K562 (cell line): ENCODE measurements around the gene LEO1. TPM values are rescaled to one million over a fixed set of nuclear protein-coding genes. Genes with fewer than 3 reads are reported as not detected.
A peak's percentile ranks its signal among the peaks of the same experiment; 100 is the strongest.

ENCODE experiments used
- ARNT ChIP-seq, 2 experiments: fragments of 450-650 bp; IDR thresholded peaks; 2 replicates each; pipeline ENCODE4 v1.6.1; 2016; ENCODE audit warnings: mild to moderate bottlenecking in 1 of 2
- ELF4 ChIP-seq: fragments of 450-650 bp; formaldehyde crosslinking; IDR thresholded peaks from 2 replicates; pipeline ENCODE4 v1.4.0; 2022; ENCODE audit warnings: missing genetic modification characterization
- EP400 ChIP-seq: fragments of 450-650 bp; IDR thresholded peaks from 2 replicates; pipeline ENCODE4 v1.6.1; 2017; ENCODE audit warnings: antibody characterized with exemption, mild to moderate bottlenecking, moderate library complexity
- ETV5 ChIP-seq: sonication (generic); formaldehyde crosslinking; IDR thresholded peaks from 2 replicates; pipeline ENCODE4 v1.4.0; 2020; ENCODE audit warnings: low read depth, mild to moderate bottlenecking, missing genetic modification reagents
- HIVEP1 ChIP-seq: fragments of 250-450 bp; sonication (Bioruptor Pico); IDR thresholded peaks from 2 replicates; pipeline ENCODE4 v1.4.0; 2020; ENCODE audit warnings: mild to moderate bottlenecking
- L3MBTL2 ChIP-seq: fragments of 450-650 bp; IDR thresholded peaks from 2 replicates; pipeline ENCODE4 v1.6.1; 2016; ENCODE audit warnings: mild to moderate bottlenecking, moderate library complexity
- MXI1 ChIP-seq: IDR thresholded peaks from 2 replicates; pipeline ENCODE4 v1.6.1; 2011; ENCODE audit warnings: low read depth, mild to moderate bottlenecking, improper control_type of control experiment, low read length
- NR4A1 ChIP-seq, 2 experiments: fragments of 250-450 bp in 1 of 2; fragments of 450-650 bp in 1 of 2; sonication (Bioruptor Pico) in 1 of 2; IDR thresholded peaks; 2 replicates each; pipeline versions ENCODE4 v1.4.0 to v1.6.1; 2016 to 2020; ENCODE audit warnings: mild to moderate bottlenecking in 2 of 2, missing compliant biosample characterization in 1 of 2, missing genetic modification characterization in 1 of 2, moderate library complexity in 1 of 2
- PATZ1 ChIP-seq: fragments of 250-450 bp; sonication (Bioruptor Pico); IDR thresholded peaks from 2 replicates; pipeline ENCODE4 v1.5.0; 2020; ENCODE audit warnings: mild to moderate bottlenecking, borderline replicate concordance
- RBM34 ChIP-seq: fragments of 200-400 bp; formaldehyde crosslinking; IDR thresholded peaks from 2 replicates; pipeline ENCODE4 v1.6.1; 2018; ENCODE audit warnings: low read length, borderline replicate concordance; ENCODE audit not compliant: insufficient read depth
- RUNX1 ChIP-seq: sonication (generic); IDR thresholded peaks from 2 replicates; pipeline ENCODE4 v1.6.1; 2016; ENCODE audit warnings: antibody characterized with exemption, low read depth
- TEAD4 ChIP-seq, 2 experiments: sonication (generic) in 1 of 2; formaldehyde crosslinking in 1 of 2; IDR thresholded peaks; 2 replicates each; pipeline versions ENCODE4 v1.6.1 to v1.8.0; 2012 to 2022; ENCODE audit warnings: borderline replicate concordance in 1 of 2, inconsistent platforms in 1 of 2, low read length in 1 of 2, mild to moderate bottlenecking in 1 of 2, missing genetic modification reagents in 1 of 2
- ZEB2 ChIP-seq: fragments of 450-650 bp; IDR thresholded peaks from 2 replicates; pipeline ENCODE4 v1.6.1; 2016
- ZMIZ1 ChIP-seq, 2 experiments: fragments of 150-350 bp in 1 of 2; IDR thresholded peaks; 2 replicates each; pipeline ENCODE4 v1.6.1; 2012 to 2016; ENCODE audit warnings: low read depth in 2 of 2, low read length in 2 of 2, mild to moderate bottlenecking in 1 of 2, moderate library complexity in 1 of 2
- ZNF232 ChIP-seq: sonication (generic); formaldehyde crosslinking; IDR thresholded peaks from 2 replicates; pipeline ENCODE4 v1.8.0; 2022; ENCODE audit warnings: mild to moderate bottlenecking, missing genetic modification reagents
- polyA plus RNA-seq, 8 experiments: library from polyadenylated mRNA; depleted of rRNA in 4 of 8; stranded (reverse) in 5 of 8; unstranded in 3 of 8; fragments of >200 nt; fragmentation: Nextera tagmentation in 2 of 8; fragmentation: Illumina TruSeq in 1 of 8; extraction: Ambion mirVana in 2 of 8; extraction: Trizol in 1 of 8; gene quantifications; 2 replicates each; pipeline versions ENCODE4 v1.2.1 to v1.2.3, GENCODE V29; 2011 to 2014; ENCODE audit warnings: inconsistent platforms in 1 of 8, missing spikeins in 1 of 8
- total RNA-seq, 7 experiments: library from RNA; depleted of rRNA in 6 of 7; stranded (reverse); fragments of >200 nt in 6 of 7; fragmentation: Illumina TruSeq in 2 of 7; extraction: Trizol in 2 of 7; gene quantifications; 2 replicates each; pipeline versions ENCODE4 v1.2.1 to v1.2.3, GENCODE V29; 2011 to 2021; ENCODE audit warnings: low replicate concordance in 1 of 7
- TF ChIP-seq, protein P1 (sequence below): fragments of 250-450 bp; sonication (Bioruptor Pico); IDR thresholded peaks from 2 replicates; pipeline ENCODE4 v1.4.0; 2020
- TF ChIP-seq, protein P2 (sequence below): sonication (generic); formaldehyde crosslinking; IDR thresholded peaks from 2 replicates; pipeline ENCODE4 v1.8.0; 2022; ENCODE audit warnings: mild to moderate bottlenecking, missing genetic modification reagents

Gene LEO1
- total and polyA plus RNA-seq, 9 of the 15 experiments (the other 6 are each of a cell fraction or from before 2014, with no cell fraction given): 8.4 to 48.3 (median 37.9) TPM

- TF ChIP-seq ZMIZ1 (IDR thresholded peaks at IDR 0.05; ENCODE audit: low read depth in 2 of 2, low read length in 2 of 2) (no peak), ZNF232 (CRISPR knock-in tag) (no peak), ARNT (IDR thresholded peaks at IDR 0.05) (no peak), ZEB2 (no peak), EP400 (peak; percentile 27; the same call in 1 of the 2 replicates), TEAD4 (IDR thresholded peaks at IDR 0.05; ENCODE audit: low read length) (no peak), TEAD4 (CRISPR knock-in tag; IDR thresholded peaks at IDR 0.05; ENCODE audit: borderline replicate concordance) (no peak), HIVEP1 (CRISPR knock-in tag) (no peak), L3MBTL2 (peak; percentile 81), ETV5 (CRISPR knock-in tag) (no peak), NR4A1 (CRISPR knock-in tag; IDR thresholded peaks at IDR 0.05) (no peak), NR4A1 (tag; IDR thresholded peaks at IDR 0.05) (no peak; the same call in 1 of the 2 replicates), PATZ1 (no peak), RUNX1 (no peak), RBM34 (no peak), ELF4 (CRISPR knock-in tag) (no peak), MXI1 (no peak)
- TF ChIP-seq, protein P1, sequence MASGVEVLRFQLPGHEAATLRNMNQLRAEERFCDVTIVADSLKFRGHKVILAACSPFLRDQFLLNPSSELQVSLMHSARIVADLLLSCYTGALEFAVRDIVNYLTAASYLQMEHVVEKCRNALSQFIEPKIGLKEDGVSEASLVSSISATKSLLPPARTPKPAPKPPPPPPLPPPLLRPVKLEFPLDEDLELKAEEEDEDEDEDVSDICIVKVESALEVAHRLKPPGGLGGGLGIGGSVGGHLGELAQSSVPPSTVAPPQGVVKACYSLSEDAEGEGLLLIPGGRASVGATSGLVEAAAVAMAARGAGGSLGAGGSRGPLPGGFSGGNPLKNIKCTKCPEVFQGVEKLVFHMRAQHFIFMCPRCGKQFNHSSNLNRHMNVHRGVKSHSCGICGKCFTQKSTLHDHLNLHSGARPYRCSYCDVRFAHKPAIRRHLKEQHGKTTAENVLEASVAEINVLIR (CRISPR knock-in tag): no peak
- TF ChIP-seq, protein P2, sequence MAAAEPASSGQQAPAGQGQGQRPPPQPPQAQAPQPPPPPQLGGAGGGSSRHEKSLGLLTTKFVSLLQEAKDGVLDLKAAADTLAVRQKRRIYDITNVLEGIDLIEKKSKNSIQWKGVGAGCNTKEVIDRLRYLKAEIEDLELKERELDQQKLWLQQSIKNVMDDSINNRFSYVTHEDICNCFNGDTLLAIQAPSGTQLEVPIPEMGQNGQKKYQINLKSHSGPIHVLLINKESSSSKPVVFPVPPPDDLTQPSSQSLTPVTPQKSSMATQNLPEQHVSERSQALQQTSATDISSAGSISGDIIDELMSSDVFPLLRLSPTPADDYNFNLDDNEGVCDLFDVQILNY: no peak
Measured at GRCh38 chr15:52010633-52011595, 39.3 kb upstream of the LEO1 start (continued).
